B cell (primary cell): ENCODE measurements around the gene ABCD1. TPM values are rescaled to one million over a fixed set of nuclear protein-coding genes. Genes with fewer than 3 reads are reported as not detected.
A peak's percentile ranks its signal among the peaks of the same experiment; 100 is the strongest.

Experiments
- ATAC-seq: fragments of 200-7000 bp; cut with Tn5 transposase; one replicate; pipeline ENCODE4 v1.10.0; 2021; ENCODE audit warnings: low read depth, mild to moderate bottlenecking, moderate number of reproducible peaks, moderate library complexity
- CTCF ChIA-PET: fragments of 350-600 bp; sonication (Branson Sonifier 250); formaldehyde crosslinking; loops from one replicate; lab custom pipeline; 2021; ENCODE audit warnings: antibody characterized with exemption, inconsistent platforms; lab: Charles Lee
- POLR2A ChIA-PET: fragments of 350-600 bp; sonication (Branson Sonifier 250); formaldehyde crosslinking; loops from one replicate; lab custom pipeline; 2021; ENCODE audit warnings: antibody characterized with exemption; lab: Charles Lee
- DNase-seq: peaks from one replicate; pipeline ENCODE4 v3.0.0; 2013
- H2AFZ ChIP-seq: 2 replicates; pipeline ENCODE4 v1.6.1; 2012; ENCODE audit warnings: mild to moderate bottlenecking, low read depth, low read length; ENCODE audit not compliant: insufficient read depth, poor library complexity, severe bottlenecking
- H3K27ac ChIP-seq, 2 donors: 1 replicate in 1 of 2; 2 replicates in 1 of 2; pipeline ENCODE4 v1.5.1; 2012 to 2013; ENCODE audit warnings: low read length in 2 of 2, mild to moderate bottlenecking in 2 of 2, moderate library complexity in 1 of 2
- H3K27me3 ChIP-seq, 4 experiments: fragments of 200-600 bp in 1 of 4; sonication (generic) in 1 of 4; replicated peaks in 1 of 4; 1 replicate in 2 of 4; 2 replicates in 2 of 4; pipeline versions ENCODE4 v1.6.1 to v1.7.0; 2013 to 2016; ENCODE audit warnings: low read length in 3 of 4, mild to moderate bottlenecking in 2 of 4, mixed read lengths in 1 of 4, moderate library complexity in 1 of 4; ENCODE audit not compliant: insufficient read depth in 4 of 4, control insufficient read depth in 3 of 4; ENCODE audit errors: control extremely low read depth in 1 of 4
- H3K36me3 ChIP-seq, 2 experiments: replicated peaks in 1 of 2; 1 replicate in 1 of 2; 2 replicates in 1 of 2; pipeline versions ENCODE4 v1.6.1 to v1.7.1; 2013; ENCODE audit warnings: low read length in 1 of 2; ENCODE audit not compliant: insufficient read depth in 2 of 2, control insufficient read depth in 1 of 2; ENCODE audit errors: control extremely low read depth in 1 of 2, extremely low read depth in 1 of 2
- H3K4me1 ChIP-seq, 2 donors: fragments of 200-600 bp in 1 of 2; sonication (generic) in 1 of 2; 1 replicate in 1 of 2; 2 replicates in 1 of 2; pipeline versions ENCODE4 v1.5.1 to v1.6.1; 2013 to 2017; ENCODE audit warnings: low read length in 2 of 2; ENCODE audit not compliant: control insufficient read depth in 2 of 2, insufficient read depth in 2 of 2
- H3K4me2 ChIP-seq: replicated peaks from 2 replicates; pipeline ENCODE3; 2012; ENCODE audit warnings: mild to moderate bottlenecking, low read depth, low read length; ENCODE audit not compliant: poor library complexity, severe bottlenecking
- H3K4me3 ChIP-seq, 5 experiments: fragments of 200-600 bp in 1 of 5; sonication (generic) in 1 of 5; 1 replicate in 3 of 5; 2 replicates in 2 of 5; pipeline versions ENCODE4 v1.5.1 to v1.7.0; 2011 to 2016; ENCODE audit warnings: low read length in 4 of 5, mild to moderate bottlenecking in 4 of 5, low read depth in 2 of 5, control low read depth in 1 of 5, moderate library complexity in 1 of 5; ENCODE audit not compliant: insufficient read depth in 1 of 5; ENCODE audit errors: control extremely low read depth in 1 of 5, extremely low read depth in 1 of 5
- H3K79me2 ChIP-seq: fragments of 200-600 bp; sonication (generic); one replicate; pipeline ENCODE4 v1.6.0; 2016; ENCODE audit warnings: low read length; ENCODE audit not compliant: control insufficient read depth, insufficient read depth
- H3K9ac ChIP-seq: fragments of 200-600 bp; sonication (generic); 2 replicates; pipeline ENCODE4 v1.6.1; 2017; ENCODE audit warnings: mild to moderate bottlenecking, low read length, moderate library complexity
- H3K9me3 ChIP-seq, 3 donors: one replicate each; pipeline versions ENCODE4 v1.6.1 to v1.7.1; 2013; ENCODE audit warnings: low read length in 2 of 3; ENCODE audit not compliant: control insufficient read depth in 2 of 3, insufficient read depth in 1 of 3; ENCODE audit errors: control extremely low read depth in 1 of 3
- H4K20me1 ChIP-seq: 2 replicates; pipeline ENCODE4 v1.6.0; 2012; ENCODE audit warnings: mild to moderate bottlenecking, low read length; ENCODE audit not compliant: insufficient read depth, control insufficient read depth, poor library complexity, severe bottlenecking
- H3K27ac Mint-ChIP-seq: one replicate; pipeline ENCODE4 v1.8.0; 2021; ENCODE audit warnings: mixed read lengths
- H3K27me3 Mint-ChIP-seq: one replicate; pipeline ENCODE4 v1.8.0; 2021; ENCODE audit warnings: mixed read lengths
- H3K4me1 Mint-ChIP-seq: one replicate; pipeline ENCODE4 v1.8.0; 2021; ENCODE audit warnings: mixed read lengths
- H3K4me3 Mint-ChIP-seq: one replicate; pipeline ENCODE4 v1.8.0; 2021; ENCODE audit warnings: mixed read lengths
- H3K9me3 Mint-ChIP-seq: one replicate; pipeline ENCODE4 v1.8.0; 2022; ENCODE audit warnings: mixed read lengths; ENCODE audit not compliant: insufficient read depth
- CTCF ChIP-seq: fragments of 200-600 bp; IDR thresholded peaks from one replicate; pipeline ENCODE4 v1.8.0; 2022; ENCODE audit warnings: antibody characterized with exemption, mild to moderate bottlenecking
- EZH2 ChIP-seq: IDR thresholded peaks from 2 replicates; pipeline ENCODE4 v1.6.1; 2012; ENCODE audit warnings: borderline replicate concordance, low read depth, mild to moderate bottlenecking, moderate library complexity, low read length; ENCODE audit not compliant: insufficient read depth, poor library complexity, severe bottlenecking
- WGBS: methylation state at CpG from one replicate; pipeline ENCODE4 v1.1.5; 2013; ENCODE audit warnings: missing lambda C conversion rate; ENCODE audit not compliant: insufficient coverage; 5-methylcytosine and 5-hydroxymethylcytosine counted together
- intact Hi-C: fragments of 100-400 bp; cut with micrococcal nuclease; formaldehyde crosslinking; loops from one replicate; pipeline ENCODE4 v1.10.0; 2022
- polyA plus RNA-seq: library from polyadenylated mRNA; depleted of rRNA; stranded (reverse); fragments of >200 nt; gene quantifications from 2 replicates; pipeline ENCODE4 v1.2.3, GENCODE V29; 2012
- total RNA-seq, 2 donors: library from RNA; stranded (reverse); fragments of 120-200 nt in 1 of 2; gene quantifications; 1 replicate in 1 of 2; 2 replicates in 1 of 2; pipeline versions ENCODE4 v1.2.3 to v1.2.4, GENCODE V29; 2013 to 2022

Gene ABCD1
- total and polyA plus RNA-seq, 2 donors (not counting 1 experiment from before 2014, with no cell fraction given): 9.7 to 12.2 TPM

GRCh38 chrX:153688911-153689590 lies 35.6 kb upstream of the ABCD1 start:
- H3K4me2 ChIP-seq: peak overlapping the region; percentile 42
- no peak overlapping the region for H3K27ac ChIP-seq
- WGBS: 43% methylated on average over 10 of the region's 53 CpGs
- no peak overlapping the region for H3K27ac Mint-ChIP-seq
- H3K27me3 Mint-ChIP-seq: no peaks in the 10 kb centered on the region
- DNase-seq (no peak), ATAC-seq (no peak)
- CTCF ChIA-PET: no interaction called here
- peak overlapping the region; percentile 10 for H3K4me3 Mint-ChIP-seq
- H3K9me3 ChIP-seq: no peaks in the 10 kb centered on the region
- H3K79me2 ChIP-seq: no peaks in the 10 kb centered on the region
- TF ChIP-seq EZH2: no peak
- no peak for TF ChIP-seq CTCF
- peaks cover 0 to 13% (median 1%) of the 10 kb centered on the region in 4 experiments for H3K27me3 ChIP-seq
- H3K4me1 ChIP-seq: peaks cover 0 to 4% of the 10 kb centered on the region in 2 donors
- no peak overlapping the region for H3K9ac ChIP-seq
- intact Hi-C loops: no loop called here
- no peaks in the 10 kb centered on the region for H4K20me1 ChIP-seq
- POLR2A ChIA-PET: no interaction called here
- no peak overlapping the region for H3K4me3 ChIP-seq
- no peaks in the 10 kb centered on the region for H3K9me3 Mint-ChIP-seq
- no peaks in the 10 kb centered on the region for H3K4me1 Mint-ChIP-seq
- H2AFZ ChIP-seq: no peak overlapping the region
- no peaks in the 10 kb centered on the region for H3K36me3 ChIP-seq

DNA sequence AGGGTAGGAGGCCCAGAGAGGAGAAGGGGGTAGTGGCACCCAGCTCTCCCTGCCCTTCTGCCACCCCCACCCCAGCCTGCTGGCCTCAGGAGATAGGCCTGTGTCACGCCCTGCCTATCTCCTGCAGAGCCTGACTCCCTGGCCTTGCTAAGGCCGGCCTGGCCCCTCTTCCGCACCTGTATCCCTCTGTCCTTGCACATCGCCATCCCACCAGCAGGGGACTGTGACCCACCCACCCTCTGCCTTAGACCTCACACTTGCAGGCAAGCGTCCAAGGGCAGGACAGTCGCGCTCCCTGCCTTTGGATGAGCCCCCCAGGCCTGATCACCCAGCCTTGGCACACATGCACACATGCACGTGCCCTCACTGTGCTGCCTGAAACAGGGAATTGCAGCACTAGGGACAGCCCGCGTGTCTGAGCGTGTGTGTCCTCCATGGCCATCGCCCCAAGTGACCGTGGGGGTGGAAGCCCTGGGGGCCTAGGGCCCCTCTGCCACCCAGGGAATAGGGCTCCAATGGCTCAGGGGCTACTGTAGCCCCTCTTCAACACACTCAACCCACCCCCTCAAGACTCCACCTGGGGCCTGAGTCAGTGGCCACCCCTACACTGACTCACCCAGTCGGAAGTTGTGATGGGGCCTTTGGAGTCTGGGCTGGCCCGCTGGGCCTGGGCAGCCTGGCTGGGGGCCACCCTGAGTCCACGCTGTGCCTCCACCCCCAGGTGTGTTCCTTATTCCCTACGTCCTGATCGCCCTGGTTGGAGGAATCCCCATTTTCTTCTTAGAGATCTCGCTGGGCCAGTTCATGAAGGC lies 34.8 kb upstream of the ABCD1 start:
- H3K4me1 Mint-ChIP-seq: no peaks in the 10 kb centered on the region
- Histone ChIP-seq H3K4me3 (no peak overlapping the region), H3K36me3 (no peaks in the 10 kb centered on the region), H3K4me1 (peaks cover 0 to 4% of the 10 kb centered on the region in 2 donors), H3K9ac (no peak overlapping the region), H4K20me1 (no peaks in the 10 kb centered on the region), H3K27ac (no peak overlapping the region), H3K9me3 (no peaks in the 10 kb centered on the region), H3K79me2 (no peaks in the 10 kb centered on the region), H3K4me2 (no peak overlapping the region), H3K27me3 (peaks cover 0 to 13% (median 1%) of the 10 kb centered on the region in 4 experiments), H2AFZ (no peak overlapping the region)
- CTCF ChIA-PET: no interaction called here
- intact Hi-C loops: no loop called here
- DNase-seq (no peak), ATAC-seq (no peak)
- POLR2A ChIA-PET: no interaction called here
- peak overlapping the region; percentile 61 for H3K4me3 Mint-ChIP-seq
- WGBS: 93% methylated on average over 19 of the region's 19 CpGs
- no peaks in the 10 kb centered on the region for H3K9me3 Mint-ChIP-seq
- H3K27ac Mint-ChIP-seq: no peak overlapping the region
- TF ChIP-seq CTCF (no peak), EZH2 (no peak)
- no peaks in the 10 kb centered on the region for H3K27me3 Mint-ChIP-seq
